Measurements from ENCODE around the gene MAPK7.

Gene MAPK7

DNA sequence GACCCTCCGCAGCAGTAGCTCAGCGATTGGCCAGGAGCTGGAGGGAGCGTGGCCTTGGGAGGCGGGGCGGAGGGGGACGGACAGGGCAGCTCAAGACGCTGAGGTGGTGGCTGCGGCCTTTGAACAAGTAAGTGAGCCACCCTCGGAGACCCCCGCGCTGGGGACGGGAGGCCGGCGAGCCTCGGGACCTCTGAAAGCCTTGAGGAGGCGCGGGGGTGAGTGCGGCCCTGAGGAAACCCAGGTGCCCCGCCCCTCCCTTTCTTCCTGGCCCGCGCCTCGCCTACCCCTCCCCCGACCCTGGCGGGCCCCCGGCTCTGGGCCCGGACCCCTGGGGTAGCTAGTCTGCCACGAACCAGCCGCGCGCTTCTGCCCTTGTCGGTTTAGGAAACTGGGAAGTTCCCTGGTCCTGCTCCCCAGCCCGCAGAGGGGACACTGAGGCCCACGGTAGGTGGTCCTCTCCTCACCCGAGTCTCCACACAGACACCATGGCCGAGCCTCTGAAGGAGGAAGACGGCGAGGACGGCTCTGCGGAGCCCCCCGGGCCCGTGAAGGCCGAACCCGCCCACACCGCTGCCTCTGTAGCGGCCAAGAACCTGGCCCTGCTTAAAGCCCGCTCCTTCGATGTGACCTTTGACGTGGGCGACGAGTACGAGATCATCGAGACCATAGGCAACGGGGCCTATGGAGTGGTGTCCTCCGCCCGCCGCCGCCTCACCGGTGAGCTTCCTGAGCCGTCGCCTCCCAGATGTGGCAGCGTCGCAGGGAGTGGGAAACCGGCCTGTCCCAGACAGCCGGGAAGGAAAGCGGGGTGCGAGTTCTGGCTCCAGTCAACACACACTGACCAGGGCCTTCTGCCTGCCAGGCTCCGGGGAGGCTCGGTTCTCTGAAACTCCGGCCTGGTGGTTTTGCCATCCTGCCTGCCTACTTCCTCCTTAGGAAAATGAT lies at the start of gene MAPK7:
TSS of gene MAPK7 (plus strand) at position 83 of the 945 bp plus-strand sequence. CDS start at position 486, 403 bp downstream.
- DNase-seq (ENCODE audit: low read depth): no peak

DNA sequence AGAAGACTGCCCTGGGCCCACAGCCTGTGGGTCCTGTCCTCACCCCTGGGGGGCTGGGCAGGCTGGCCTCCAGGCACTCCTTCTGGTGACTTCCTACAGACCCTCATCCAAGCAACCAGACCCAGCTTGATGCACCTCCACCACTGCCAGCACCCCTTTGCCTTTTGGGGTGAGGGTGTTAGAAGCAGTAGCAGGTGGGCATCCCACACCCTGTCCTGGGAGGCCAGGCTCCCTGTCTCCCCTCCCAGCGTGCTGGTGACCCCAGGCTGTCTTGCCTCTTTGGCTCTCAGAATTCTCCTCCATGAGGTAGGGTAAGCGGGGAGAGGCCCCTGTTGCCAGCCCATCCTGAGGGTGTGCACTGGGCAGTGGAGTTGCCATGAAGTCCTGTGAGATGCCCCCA lies 49.2 kb upstream of the MAPK7 start:
- no peak for DNase-seq (ENCODE audit: low read depth)

DNA sequence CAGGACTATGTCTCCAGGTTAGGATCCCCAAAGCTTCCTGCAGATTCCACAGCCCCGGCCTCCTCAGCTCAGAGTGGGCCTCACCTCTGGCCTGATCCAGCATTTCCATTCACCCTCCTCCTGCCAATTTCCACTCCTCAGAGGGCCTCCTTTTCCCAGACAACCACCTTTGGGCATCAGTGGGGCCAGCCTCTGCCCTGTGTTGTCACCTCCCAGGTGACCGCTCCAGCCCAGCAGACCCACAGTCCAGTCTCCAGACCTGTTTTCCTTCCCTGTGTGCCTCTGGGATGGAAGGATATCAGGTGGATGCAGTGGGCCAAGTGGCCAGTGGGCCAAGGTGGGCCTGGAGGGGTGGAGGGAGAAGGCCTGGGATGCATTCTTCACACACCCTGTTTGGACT lies 48.5 kb upstream of the MAPK7 start:
- DNase-seq (ENCODE audit: low read depth): no peak

DNA sequence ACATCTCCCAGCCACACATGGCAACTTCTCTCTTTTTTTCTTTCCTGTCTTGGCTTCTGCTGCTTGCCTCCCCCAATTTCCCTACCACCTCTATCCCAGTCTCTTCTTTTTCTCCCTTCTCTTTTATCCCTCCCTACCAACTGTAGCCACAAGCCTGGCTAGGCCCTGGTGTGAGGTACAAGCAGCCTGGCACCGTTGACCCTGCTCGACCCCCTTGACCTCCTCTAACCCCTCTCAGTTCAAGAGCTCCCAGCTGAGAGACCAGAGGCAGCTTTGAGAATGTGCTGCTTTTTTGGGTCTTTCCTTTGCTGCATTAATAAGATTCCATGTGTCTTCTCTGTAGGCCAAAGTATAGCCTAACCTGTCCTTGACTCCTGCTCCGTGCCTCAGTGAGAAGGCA lies 48.0 kb upstream of the MAPK7 start:
- DNase-seq (ENCODE audit: low read depth): no peak

DNA sequence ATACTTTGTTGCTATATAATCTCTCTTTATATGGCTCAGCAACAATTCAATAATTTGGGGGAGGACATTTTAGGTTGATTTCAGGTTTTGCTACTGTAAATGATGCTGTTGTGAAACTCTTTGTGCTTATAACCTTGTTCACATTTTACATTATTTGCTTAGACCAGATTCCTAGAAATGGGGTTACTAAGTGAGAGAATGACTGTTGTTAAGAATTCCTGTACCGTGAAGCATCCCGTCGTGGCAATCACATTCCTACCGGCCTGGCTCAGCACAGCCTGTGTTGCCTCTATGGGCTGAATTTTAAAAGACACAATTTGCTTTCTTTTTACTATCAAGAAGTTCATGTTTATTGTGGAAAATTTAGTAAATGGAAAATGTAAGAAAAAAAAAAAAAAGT lies 47.2 kb upstream of the MAPK7 start:
- DNase-seq (ENCODE audit: low read depth): no peak

DNA sequence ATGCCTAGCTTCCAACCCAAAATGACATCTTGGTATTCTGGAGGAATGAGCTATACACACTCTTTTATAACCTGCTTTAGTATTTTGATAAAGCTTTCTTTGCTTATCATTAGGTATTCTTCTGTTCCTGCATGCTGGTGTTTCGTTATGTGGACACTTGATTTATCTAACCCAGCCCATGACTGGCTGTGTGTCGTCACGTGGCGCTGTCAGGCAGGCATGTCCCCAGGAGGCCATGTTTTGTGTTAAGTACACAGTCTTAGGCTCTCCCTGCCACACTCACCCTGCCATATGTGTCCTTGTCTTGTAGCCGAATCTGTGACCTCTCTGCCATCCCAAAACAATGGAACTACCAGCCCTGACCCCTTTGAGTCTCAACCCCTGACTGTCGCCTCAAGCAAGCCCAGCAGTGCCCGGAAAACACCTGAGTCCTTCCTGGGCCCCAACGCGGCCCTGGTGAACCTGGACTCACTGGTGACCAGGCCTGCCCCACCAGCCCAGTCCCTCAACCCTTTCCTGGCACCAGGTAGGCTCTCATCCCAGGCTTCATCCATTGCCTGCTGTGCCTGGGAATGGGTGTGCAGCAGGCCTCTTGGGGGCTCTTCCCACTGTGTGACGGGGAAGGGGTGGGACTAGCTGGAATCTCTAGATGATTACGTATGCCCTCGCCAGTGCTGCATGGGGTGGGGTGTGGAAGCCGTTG lies 46.6 kb upstream of the MAPK7 start:
- no peak for DNase-seq (ENCODE audit: low read depth)

DNA sequence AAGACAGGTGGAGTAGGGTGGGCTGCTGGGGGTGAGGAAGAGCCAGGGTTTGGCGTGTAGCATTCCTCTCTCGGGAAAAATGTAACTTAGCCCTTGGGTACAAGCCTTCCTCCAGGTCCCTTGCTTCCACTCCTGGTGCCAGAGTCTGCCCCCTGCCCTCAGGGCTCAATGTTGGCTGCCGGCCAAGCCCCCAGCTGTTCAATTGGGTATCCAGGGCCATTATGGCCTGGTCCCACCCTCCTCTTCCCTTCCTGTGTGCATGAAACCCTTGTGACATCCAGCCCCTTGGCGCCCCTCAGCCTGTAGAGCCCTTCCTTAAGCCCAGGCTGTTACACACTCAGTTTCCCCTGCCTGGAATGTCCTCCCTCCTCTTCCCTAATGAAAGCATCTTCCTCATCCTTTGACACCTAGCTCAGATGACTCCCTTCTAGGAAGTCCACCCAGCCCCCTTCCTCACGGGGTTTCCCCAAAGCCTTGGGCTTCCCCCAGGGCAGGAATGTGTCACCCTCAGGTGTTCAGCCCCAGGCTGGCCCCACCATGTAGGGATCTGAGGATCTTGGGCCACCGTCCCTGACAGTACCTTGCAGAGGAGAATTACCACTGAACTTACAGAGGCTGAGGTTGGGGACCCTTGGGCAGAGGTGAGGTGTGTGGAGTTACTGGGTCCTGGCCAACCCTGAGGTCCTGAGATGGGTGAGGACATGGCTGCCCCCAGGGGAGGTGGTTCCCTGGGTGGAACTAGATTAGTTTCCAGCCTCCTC lies 45.7 kb upstream of the MAPK7 start:
- DNase-seq (ENCODE audit: low read depth): no peak

DNA sequence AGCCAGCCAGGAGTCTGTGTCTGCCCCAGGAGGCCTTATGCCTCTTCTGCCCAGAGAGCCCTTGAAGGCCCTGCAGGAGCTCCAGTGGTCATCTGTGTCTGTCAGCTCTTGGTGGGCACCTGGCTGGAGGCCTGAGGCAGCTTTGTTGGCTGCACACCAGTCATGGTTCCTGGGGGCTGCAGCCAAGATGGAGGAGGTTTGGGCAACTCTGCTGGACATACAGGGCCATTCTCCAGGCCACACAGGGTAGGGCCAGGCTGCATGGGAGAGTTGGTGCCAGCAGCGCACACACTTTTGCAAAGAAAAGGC lies 45.2 kb upstream of the MAPK7 start:
- no peak for DNase-seq (ENCODE audit: low read depth)

DNA sequence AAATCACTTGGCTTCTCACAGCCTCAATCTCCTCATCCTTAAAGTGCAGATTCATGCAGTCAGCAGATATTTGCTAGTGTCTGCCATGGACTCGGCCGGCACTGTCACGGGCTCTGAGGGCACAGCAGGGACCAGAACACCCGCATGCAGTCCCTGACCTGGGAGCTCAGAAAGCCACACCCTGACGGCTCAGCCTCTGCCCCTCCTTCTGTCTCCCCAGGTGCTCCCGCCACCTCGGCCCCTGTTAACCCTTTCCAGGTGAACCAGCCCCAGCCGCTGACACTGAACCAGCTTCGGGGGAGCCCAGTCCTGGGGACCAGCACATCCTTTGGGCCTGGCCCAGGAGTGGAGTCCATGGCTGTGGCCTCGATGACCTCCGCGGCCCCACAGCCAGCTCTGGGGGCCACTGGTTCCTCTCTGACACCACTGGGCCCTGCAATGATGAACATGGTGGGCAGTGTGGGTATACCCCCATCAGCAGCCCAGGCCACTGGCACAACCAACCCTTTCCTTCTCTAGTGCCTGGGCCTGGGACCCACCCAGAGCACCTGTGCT lies 44.5 kb upstream of the MAPK7 start:
- DNase-seq (ENCODE audit: low read depth): no peak

DNA sequence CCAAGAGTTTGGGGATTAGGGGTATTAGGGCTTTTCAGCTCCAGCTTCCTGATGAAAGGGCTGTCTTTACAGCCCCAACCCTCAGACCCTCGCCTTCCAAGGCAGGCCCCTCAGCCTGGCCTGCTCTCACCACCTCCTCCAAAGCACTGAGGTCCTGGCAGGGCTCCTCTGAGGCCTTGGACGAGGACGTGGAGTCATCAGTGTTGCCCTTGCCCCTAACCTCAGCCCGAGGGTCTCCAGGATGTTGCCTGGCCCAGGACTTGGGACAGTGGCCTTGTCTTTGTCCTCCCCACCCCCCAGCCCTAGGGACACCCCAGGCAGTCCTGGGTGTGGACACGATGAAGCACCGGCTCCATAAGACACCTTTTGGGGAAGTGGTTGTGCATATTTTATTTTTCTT lies 44.0 kb upstream of the MAPK7 start:
- DNase-seq (ENCODE audit: low read depth): no peak

DNA sequence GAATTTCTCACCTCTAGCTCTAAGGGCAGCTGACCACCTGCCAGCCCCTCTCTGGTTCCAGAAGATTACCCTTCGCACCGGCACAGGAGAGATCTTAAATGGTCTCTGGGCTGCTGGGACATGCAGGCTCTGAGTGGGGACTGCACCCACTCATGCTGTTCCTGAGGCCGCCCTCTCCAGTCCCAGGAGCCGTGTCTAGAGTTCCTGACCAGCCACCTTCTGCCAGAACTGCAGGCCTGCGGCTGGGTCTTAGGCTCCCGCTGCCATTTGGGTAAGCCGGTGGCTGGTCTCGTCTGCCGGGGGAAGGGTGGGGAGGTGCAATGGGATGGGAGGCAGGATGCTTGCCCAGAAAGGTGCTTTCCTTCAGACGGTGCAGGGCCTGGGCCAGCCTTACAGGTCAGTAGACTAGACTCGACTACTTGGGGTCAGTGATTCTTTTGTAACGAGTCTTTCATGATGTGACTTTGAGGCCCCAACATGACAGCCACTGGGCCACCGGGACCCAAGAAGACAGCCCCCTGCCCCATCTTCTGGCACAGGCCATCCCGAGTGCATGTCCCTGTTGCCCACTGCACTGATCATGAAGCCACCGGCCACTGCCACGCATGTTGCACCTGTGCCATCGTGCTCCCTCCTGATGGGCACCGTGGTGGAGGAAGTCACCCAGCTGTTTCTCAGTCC lies 42.2 kb upstream of the MAPK7 start:
- no peak for DNase-seq (ENCODE audit: low read depth)

DNA sequence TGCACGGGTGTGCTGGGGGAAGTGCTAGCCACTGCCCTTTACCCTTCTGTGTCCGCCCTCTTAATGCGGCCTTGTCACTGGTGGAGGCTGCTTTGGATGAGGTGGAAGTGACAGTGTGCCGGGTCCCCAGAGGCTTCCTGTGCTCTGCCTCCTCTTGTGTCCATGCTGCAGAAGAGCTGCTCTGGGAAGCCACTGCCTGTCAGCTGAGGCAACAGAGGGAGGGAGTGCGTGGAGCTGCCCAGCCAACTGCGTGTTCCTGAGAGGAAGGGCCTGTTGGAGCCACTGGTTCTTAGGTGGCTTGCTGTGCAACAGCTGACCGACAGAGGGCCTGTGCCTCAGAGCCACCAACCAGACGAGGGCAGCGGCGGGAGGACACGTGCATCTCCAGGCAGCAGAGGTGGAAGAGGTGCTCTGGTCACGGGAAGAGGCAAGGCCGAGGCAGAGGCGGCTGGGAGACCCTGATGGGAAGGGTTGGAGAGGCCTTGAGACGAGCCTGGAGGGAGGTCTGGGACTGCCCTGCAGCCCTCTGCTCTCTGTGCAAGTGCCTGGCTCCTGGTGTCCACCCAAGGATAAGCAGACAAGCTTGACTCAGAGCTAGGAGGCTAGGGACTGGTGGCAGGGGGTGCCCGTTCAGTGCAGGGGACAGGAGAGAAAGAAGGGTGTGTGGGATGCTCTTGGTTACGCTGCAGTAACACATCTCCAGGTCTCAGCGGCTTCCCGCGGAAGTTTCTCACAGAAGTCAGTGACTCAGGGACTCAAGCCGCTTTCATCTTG lies 41.2 kb upstream of the MAPK7 start:
- no peak for DNase-seq (ENCODE audit: low read depth)

DNA sequence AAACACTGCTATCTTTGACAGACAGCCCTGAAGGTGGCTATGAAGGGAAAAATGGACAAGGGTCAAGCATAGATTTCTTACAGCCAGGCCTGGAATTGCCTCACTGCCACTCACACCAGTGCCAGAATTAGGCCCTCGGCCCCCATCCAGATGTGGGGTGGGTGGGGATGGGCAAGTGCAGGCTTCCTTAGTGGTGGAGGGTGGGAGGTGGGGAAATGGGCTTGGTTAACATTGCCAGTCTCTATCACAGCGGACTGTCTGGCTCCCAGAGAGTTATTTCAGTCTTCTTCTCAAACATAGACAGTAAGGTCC lies 40.6 kb upstream of the MAPK7 start:
- no peak for DNase-seq (ENCODE audit: low read depth)

DNA sequence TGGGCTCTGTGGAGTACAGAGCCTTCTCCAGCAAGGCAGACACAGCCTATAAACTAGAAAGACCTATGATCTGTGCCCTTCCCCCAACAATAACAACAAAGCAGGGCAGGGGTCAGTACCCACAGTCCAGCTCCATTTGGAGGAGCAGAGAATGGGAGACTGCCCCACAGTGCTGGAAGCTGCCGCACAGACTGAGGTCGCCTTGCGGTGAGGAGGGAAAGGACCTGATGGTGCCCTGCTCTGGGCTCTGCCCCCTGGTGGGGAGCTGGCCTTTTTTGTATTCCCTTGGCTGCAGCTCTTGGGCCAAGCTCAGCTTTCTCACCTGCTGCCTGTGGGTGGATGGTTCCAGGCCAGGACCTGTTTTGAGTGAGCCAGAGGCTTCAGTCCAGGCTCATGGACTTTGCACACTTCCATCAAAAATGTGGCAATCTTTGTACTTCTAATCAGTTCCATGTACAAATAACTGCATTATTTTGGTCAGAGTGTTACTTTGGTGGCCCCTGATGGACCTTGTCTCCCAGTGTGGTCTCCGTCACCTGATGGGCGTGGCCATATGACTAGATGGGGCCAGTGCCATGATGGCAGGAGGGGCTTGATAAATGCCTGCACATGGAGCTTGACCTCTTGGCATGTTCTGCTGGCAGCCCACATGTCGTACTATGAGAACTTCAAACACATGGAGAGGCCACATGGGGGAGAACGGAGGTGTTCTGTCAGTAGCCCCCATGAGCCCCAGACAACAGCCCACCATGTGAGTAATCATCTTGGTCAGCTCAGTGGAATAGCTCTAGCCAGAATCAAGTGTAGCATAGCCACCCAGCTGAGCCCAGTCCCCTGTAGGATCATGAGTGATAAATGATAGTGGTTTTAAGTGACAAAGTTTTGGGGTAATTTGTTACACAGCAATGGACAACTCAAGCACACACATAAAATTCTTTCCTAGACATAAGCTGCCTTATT lies 40.0 kb upstream of the MAPK7 start:
- DNase-seq (ENCODE audit: low read depth): peak; percentile 27

DNA sequence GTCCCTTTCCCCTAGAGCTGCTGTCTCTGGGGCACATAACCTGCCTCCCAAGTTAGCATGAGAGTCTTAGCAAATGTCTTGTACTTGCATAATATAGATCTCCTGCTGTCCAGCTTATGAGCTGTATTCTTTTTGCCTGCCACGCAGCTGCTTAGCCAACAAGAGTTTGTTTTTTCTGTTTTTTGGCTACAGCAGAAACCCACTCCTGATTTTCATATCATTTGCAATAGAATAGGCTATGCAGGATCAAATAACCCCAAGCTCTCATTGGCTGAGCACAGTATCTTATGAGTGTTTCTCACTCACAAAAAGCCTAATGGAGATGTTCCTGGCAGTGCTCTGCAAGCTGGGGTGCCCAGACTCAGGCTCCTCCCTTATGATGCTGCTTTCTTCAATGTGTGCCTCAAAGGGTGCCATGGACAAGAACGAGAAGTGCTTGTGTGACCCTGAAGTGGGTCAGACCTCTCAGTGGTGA lies 38.9 kb upstream of the MAPK7 start:
- DNase-seq (ENCODE audit: low read depth): no peak

DNA sequence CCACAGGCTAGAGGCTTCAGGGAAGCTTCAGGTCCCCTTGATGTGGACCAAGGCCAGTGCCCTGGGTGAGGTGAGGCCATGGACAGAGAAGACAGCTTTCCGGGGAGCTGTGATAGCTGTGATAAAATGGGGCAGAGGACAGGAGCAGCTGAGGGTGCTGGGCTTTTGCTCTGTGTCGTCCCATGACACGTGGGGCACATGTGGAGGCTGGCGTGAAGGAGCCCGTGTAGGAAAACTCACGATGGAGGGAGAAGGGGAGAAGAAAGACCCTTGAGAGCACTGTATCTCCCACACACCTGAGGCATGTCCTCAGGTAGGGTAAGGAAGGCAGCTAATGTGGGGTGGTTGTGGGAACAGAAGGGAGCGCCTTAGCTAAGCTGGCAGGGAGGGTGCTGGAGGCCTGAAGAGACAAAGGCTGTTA lies 37.1 kb upstream of the MAPK7 start:
- no peak for DNase-seq (ENCODE audit: low read depth)

DNA sequence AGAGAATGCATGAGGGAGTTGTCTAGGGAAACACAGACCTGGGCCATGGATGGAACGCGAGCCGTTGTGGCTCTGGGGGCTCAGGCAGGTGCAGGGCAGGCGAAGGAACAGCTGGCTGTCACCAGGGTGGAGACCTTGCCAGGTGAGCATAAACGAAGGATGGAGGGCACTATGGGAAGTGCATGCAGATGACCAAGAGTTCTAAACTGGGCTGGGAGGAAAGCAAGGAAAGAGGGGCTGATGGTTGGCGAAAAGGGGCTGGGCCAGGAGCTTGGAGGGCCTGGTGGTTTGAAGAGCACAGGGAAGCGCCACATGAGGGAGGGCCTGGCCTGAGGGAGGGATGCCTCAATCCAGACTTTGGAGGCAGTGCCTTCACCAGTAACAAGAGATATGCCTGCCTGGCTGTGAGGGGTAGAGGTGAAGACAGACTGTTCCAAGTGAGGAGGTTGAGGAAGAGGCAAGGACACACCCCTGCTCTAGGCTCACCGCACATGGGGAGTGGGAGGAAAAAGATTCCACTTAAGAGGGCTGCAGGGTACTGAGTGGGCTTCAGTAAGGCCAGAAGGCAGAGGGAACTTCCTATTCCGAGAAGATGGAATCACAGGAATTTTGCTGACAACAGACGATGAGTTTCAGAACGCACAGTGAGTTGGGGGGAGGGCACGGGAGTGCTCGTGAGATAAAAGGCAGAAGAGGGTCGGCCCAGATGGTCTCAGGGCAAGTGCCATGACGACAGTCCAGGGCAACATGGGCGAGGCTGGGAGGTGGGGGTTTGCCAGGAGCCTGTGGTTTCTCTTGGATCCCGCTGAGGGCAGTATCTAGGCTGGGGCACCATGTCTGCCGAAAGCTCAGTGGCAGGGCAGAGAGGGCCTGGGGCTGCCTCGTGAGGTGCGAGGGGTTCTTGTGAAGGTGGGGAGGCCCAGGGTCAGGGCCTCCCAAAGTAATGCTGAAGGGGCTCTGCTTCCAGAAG lies 36.4 kb upstream of the MAPK7 start:
- DNase-seq (ENCODE audit: low read depth): no peak

DNA sequence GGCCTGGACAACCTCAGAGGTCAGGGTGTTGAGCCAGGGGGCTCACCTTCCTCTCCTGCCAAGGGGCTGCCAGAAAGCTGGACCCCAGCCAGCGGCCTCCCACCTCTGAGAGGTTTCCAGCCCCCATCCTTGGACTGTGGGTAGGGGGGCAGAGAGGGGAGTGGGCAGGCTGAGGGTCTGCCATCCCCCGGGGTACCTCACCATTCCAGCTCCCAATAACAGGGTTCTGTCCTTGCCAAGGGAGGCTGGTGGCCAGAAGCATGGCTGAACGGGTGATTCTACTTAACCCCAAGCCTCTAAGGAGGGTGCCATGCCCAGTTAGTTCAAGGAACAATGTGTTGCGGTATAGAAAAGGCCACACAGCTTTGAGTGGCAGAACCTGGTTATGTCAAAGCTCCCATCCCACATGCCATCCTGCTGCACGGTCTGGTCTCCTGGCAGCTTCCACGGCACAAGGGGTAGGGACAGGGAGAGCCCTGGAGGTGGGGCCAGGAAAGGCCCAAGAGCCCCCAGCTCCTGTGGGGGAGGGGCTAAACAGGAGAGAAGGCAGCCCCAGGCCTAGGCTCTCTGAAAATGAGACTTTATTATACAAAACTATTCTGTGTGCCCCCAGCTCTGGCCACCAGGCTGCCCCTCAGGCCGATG lies 35.6 kb upstream of the MAPK7 start:
- DNase-seq (ENCODE audit: low read depth): no peak

Measured in CMK (cell line).